HCT116 (cell line): ENCODE data around the gene CTNNAL1. TPM values are rescaled to one million over a fixed set of nuclear protein-coding genes. Genes with fewer than 3 reads are reported as not detected.

Experiments used
- ATAC-seq: fragments of 200-7000 bp; cut with Tn5 transposase; 2 replicates; pipeline ENCODE4 v1.9.1; 2020; ENCODE audit warnings: mild to moderate bottlenecking, moderate library complexity
- BruUV-seq: library from RNA; stranded (reverse); fragments of 400-500 nt; replicated peaks from 2 replicates; lab custom pipeline; 2021; lab: Mats Ljungman, UMichigan
- CTCF ChIA-PET: fragments of 300-600 bp; sonication (Branson Sonifier 250); formaldehyde crosslinking; loops from one replicate; lab custom pipeline; 2021; ENCODE audit warnings: antibody characterized with exemption; lab: Charles Lee
- POLR2A ChIA-PET: fragments of 300-600, 350-600 bp; sonication (Branson Sonifier 250); formaldehyde crosslinking; loops from one replicate; lab custom pipeline; 2021; ENCODE audit warnings: antibody characterized with exemption; lab: Charles Lee
- RAD21 ChIA-PET, 2 experiments: fragments of 300-600 bp; sonication (Branson Sonifier 250); formaldehyde crosslinking; loops; one replicate each; lab custom pipeline; 2023; ENCODE audit warnings: low total read pairs in 2 of 2; ENCODE audit not compliant: uncharacterized antibody in 2 of 2, unreplicated experiment in 2 of 2, low non-redundant PET in 1 of 2; lab: Charles Lee
- DNase-seq: peaks from one replicate; pipeline ENCODE4 v3.0.0-alpha.2; 2010; ENCODE audit warnings: low read depth, low spot score
- H2AFZ ChIP-seq: fragments of 200-600 bp; shearing (Covaris generic), sonication (generic); 2 replicates; pipeline ENCODE4 v1.6.1; 2017; ENCODE audit warnings: low read depth, mixed run types, mixed read lengths, antibody characterized with exemption, low read length; ENCODE audit not compliant: poor library complexity, severe bottlenecking
- H3K27ac ChIP-seq: 2 replicates; pipeline ENCODE4 v1.5.1; 2012; ENCODE audit warnings: low read depth, low read length
- H3K27me3 ChIP-seq: fragments of 200-600 bp; sonication (generic); 2 replicates; pipeline ENCODE4 v1.6.1; 2016; ENCODE audit warnings: mixed run types, low read length, mixed read lengths; ENCODE audit not compliant: insufficient read depth
- H3K36me3 ChIP-seq, 2 experiments: fragments of 200-500 bp in 1 of 2; fragments of 200-600 bp in 1 of 2; sonication (Bioruptor generic) in 1 of 2; sonication (generic) in 1 of 2; 2 replicates each; pipeline versions ENCODE4 v1.5.1 to v1.6.1; 2014 to 2016; ENCODE audit warnings: low read length in 2 of 2, inconsistent platforms in 1 of 2, mixed read lengths in 1 of 2, mixed run types in 1 of 2; ENCODE audit not compliant: insufficient read depth in 2 of 2, control insufficient read depth in 1 of 2
- H3K4me1 ChIP-seq, 2 experiments: fragments of 200-600 bp in 1 of 2; sonication (generic) in 1 of 2; 2 replicates each; pipeline versions ENCODE4 v1.5.1 to v1.6.1; 2012 to 2017; ENCODE audit warnings: low read length in 2 of 2, inconsistent platforms in 1 of 2, mild to moderate bottlenecking in 1 of 2, mixed read lengths in 1 of 2, mixed run types in 1 of 2, moderate library complexity in 1 of 2; ENCODE audit not compliant: insufficient read depth in 2 of 2, control insufficient read depth in 1 of 2
- H3K4me2 ChIP-seq: fragments of 200-600 bp; sonication (generic); 2 replicates; pipeline ENCODE4 v1.6.1; 2017; ENCODE audit warnings: mixed run types, low read length, mixed read lengths
- H3K4me3 ChIP-seq, 2 experiments: fragments of 200-600 bp in 1 of 2; sonication (generic) in 1 of 2; replicated peaks in 1 of 2; 2 replicates each; pipeline ENCODE4 v1.5.1; 2011 to 2016; ENCODE audit warnings: low read length in 2 of 2, control low read depth in 1 of 2, low read depth in 1 of 2, mild to moderate bottlenecking in 1 of 2, mixed read lengths in 1 of 2, mixed run types in 1 of 2
- H3K79me2 ChIP-seq: fragments of 200-600 bp; sonication (generic); 2 replicates; pipeline ENCODE4 v1.6.1; 2017; ENCODE audit warnings: mild to moderate bottlenecking, mixed run types, low read length, moderate library complexity, mixed read lengths; ENCODE audit not compliant: insufficient read depth
- H3K9ac ChIP-seq: fragments of 200-600 bp; sonication (generic); 2 replicates; pipeline ENCODE4 v1.6.1; 2016; ENCODE audit warnings: low read length, mixed read lengths
- H3K9me2 ChIP-seq: fragments of 200-600 bp; sonication (generic), shearing (Covaris generic); 2 replicates; pipeline ENCODE4 v1.6.1; 2017; ENCODE audit warnings: mixed run types, mild to moderate bottlenecking, moderate library complexity; ENCODE audit not compliant: insufficient read depth
- H3K9me3 ChIP-seq, 2 experiments: fragments of 200-500 bp in 1 of 2; fragments of 200-600 bp in 1 of 2; sonication (Bioruptor generic) in 1 of 2; sonication (generic) in 1 of 2; 2 replicates each; pipeline ENCODE4 v1.6.1; 2014 to 2017; ENCODE audit warnings: low read length in 2 of 2, mixed read lengths in 2 of 2, inconsistent platforms in 1 of 2, low read depth in 1 of 2, mild to moderate bottlenecking in 1 of 2, mixed run types in 1 of 2, moderate library complexity in 1 of 2; ENCODE audit not compliant: control insufficient read depth in 1 of 2, insufficient read depth in 1 of 2
- H4K20me1 ChIP-seq: fragments of 200-600 bp; sonication (generic), shearing (Covaris generic); 2 replicates; pipeline ENCODE4 v1.6.1; 2017; ENCODE audit warnings: mixed run types, mild to moderate bottlenecking, moderate library complexity; ENCODE audit not compliant: insufficient read depth
- CBX3 ChIP-seq: IDR thresholded peaks from 2 replicates; pipeline ENCODE4 v1.6.1; 2012; ENCODE audit warnings: low read depth
- CEBPB ChIP-seq: IDR thresholded peaks from 2 replicates; pipeline ENCODE4 v1.6.1; 2012; ENCODE audit warnings: low read depth
- FOSL1 ChIP-seq: IDR thresholded peaks from 2 replicates; pipeline ENCODE4 v1.6.1; 2012; ENCODE audit warnings: low read depth
- JUND ChIP-seq: IDR thresholded peaks from 2 replicates; pipeline ENCODE4 v1.6.1; 2012
- POLR2AphosphoS5 ChIP-seq: IDR thresholded peaks from 2 replicates; pipeline ENCODE4 v1.6.1; 2011; ENCODE audit warnings: mild to moderate bottlenecking, low read depth, low read length, moderate library complexity
- REST ChIP-seq: IDR thresholded peaks from 2 replicates; pipeline ENCODE4 v1.6.1; 2012; ENCODE audit warnings: low read depth
- SRF ChIP-seq: IDR thresholded peaks from 2 replicates; pipeline ENCODE4 v1.6.1; 2012; ENCODE audit warnings: low read depth
- TCF7L2 ChIP-seq: IDR thresholded peaks from 2 replicates; pipeline ENCODE4 v1.7.0; 2011; ENCODE audit warnings: borderline replicate concordance, inconsistent platforms; ENCODE audit not compliant: insufficient read depth, insufficient read length; ENCODE audit errors: extremely low read depth
- YY1 ChIP-seq: IDR thresholded peaks from 2 replicates; pipeline ENCODE4 v1.6.1; 2011; ENCODE audit warnings: low read length, low read depth, moderate library complexity, mild to moderate bottlenecking; ENCODE audit not compliant: insufficient replicate concordance; ENCODE audit errors: extremely low read depth
- intact Hi-C: fragments of 100-400 bp; cut with micrococcal nuclease; formaldehyde crosslinking; loops from 2 replicates; pipeline ENCODE4 v1.10.0; 2022
- total RNA-seq: library from RNA; stranded (reverse); gene quantifications from one replicate; pipeline ENCODE4 v1.2.1, GENCODE V29; 2021; ENCODE audit not compliant: unreplicated experiment
- TF ChIP-seq, protein P1 (sequence below): IDR thresholded peaks from 2 replicates; pipeline ENCODE4 v1.6.1; 2011; ENCODE audit warnings: mild to moderate bottlenecking, low read length, moderate library complexity; ENCODE audit not compliant: insufficient replicate concordance; ENCODE audit errors: extremely low read depth

CTNNAL1 gene
- total RNA-seq, 1 experiment from 2014 or later: 87.2 TPM

DNA sequence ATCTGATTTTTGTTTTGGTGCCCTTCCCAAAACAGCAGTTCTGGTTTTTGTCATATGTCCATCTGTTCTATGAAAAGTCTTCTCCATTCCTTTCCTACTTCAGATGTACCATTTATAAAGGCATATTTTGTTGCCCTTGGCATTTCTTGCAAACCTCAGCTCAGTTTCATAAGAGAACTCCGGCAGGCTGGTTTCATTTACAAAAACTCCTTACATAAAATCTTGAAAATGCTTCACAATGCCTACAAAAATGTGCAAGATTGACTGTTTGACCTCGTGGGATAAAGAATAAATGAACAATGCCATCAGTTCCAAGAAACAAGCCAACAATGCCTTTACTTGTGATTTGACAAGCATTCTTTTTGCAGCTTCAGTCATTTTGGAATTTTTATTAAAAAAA is 39.1 kb upstream of the CTNNAL1 start:
- no TSS peak for BruUV-seq
- H3K9ac ChIP-seq: no peak overlapping the region
- no peak for TF ChIP-seq TCF7L2
- TF ChIP-seq SRF: no peak
- TF ChIP-seq CEBPB: no peak
- TF ChIP-seq REST: no peak
- no peak for TF ChIP-seq YY1
- H3K79me2 ChIP-seq: no peaks in the 10 kb centered on the region
- CTCF ChIA-PET: no interaction called here
- H4K20me1 ChIP-seq: no peaks in the 10 kb centered on the region
- intact Hi-C loops: no loop called here
- POLR2A ChIA-PET: no interaction called here
- H2AFZ ChIP-seq: no peak overlapping the region
- no peaks in the 10 kb centered on the region for H3K4me1 ChIP-seq
- peaks cover 27 to 38% of the 10 kb centered on the region in 2 experiments; a peak in 3 of 4 replicates for H3K36me3 ChIP-seq
- no peak overlapping the region for H3K27ac ChIP-seq
- H3K9me2 ChIP-seq: no peaks in the 10 kb centered on the region
- no peaks in the 10 kb centered on the region for H3K9me3 ChIP-seq
- ATAC-seq: no peak
- DNase-seq: no peak
- no peak overlapping the region for H3K4me2 ChIP-seq
- no peaks in the 10 kb centered on the region for H3K27me3 ChIP-seq
- RAD21 ChIA-PET: no interaction called here
- H3K4me3 ChIP-seq: no peak overlapping the region

DNA sequence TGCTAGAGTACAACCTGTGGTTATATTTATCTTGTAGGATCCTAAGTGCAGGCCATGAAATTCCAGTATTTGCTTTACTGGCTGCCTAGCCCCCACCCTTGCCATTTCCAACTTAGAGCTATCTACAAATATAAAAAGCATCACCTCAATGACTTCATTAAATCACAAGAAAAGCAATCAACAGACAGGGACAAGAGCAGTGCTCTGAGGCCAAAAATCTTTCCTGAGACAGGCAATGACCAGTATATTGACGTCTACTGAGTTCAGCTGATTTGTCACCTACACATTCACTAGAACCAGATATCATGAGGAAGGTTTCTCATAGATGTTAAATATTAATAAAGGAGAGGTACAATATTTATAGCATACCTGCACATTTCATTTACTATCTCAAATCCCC is 38.4 kb upstream of the CTNNAL1 start:
- no peaks in the 10 kb centered on the region for H3K79me2 ChIP-seq
- no peak overlapping the region for H3K9ac ChIP-seq
- no peaks in the 10 kb centered on the region for H3K9me3 ChIP-seq
- ChIA-PET RAD21 (no interaction called here), CTCF (no interaction called here), POLR2A (no interaction called here)
- H3K4me2 ChIP-seq: no peak overlapping the region
- H3K9me2 ChIP-seq: no peaks in the 10 kb centered on the region
- no peak overlapping the region for H3K4me3 ChIP-seq
- no peak overlapping the region for H3K27ac ChIP-seq
- DNase-seq: no peak
- no peak overlapping the region for H2AFZ ChIP-seq
- TF ChIP-seq POLR2AphosphoS5 (no peak), JUND (no peak), FOSL1 (no peak), CBX3 (no peak), TCF7L2 (no peak)
- TF ChIP-seq, protein P1, sequence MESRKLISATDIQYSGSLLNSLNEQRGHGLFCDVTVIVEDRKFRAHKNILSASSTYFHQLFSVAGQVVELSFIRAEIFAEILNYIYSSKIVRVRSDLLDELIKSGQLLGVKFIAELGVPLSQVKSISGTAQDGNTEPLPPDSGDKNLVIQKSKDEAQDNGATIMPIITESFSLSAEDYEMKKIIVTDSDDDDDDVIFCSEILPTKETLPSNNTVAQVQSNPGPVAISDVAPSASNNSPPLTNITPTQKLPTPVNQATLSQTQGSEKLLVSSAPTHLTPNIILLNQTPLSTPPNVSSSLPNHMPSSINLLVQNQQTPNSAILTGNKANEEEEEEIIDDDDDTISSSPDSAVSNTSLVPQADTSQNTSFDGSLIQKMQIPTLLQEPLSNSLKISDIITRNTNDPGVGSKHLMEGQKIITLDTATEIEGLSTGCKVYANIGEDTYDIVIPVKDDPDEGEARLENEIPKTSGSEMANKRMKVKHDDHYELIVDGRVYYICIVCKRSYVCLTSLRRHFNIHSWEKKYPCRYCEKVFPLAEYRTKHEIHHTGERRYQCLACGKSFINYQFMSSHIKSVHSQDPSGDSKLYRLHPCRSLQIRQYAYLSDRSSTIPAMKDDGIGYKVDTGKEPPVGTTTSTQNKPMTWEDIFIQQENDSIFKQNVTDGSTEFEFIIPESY: no peak
- H3K4me1 ChIP-seq: no peaks in the 10 kb centered on the region
- ATAC-seq: no peak
- H3K27me3 ChIP-seq: no peaks in the 10 kb centered on the region
- H3K36me3 ChIP-seq: peaks cover 29 to 34% of the 10 kb centered on the region in 2 experiments; a peak in 3 of 4 replicates
- H4K20me1 ChIP-seq: no peaks in the 10 kb centered on the region
- no TSS peak for BruUV-seq
- intact Hi-C loops: no loop called here
